Stimulated activated CD4-positive, alpha-beta T cell treated with anti-CD3 and anti-CD28 coated beads, Interleukin-1b, Interleukin-23, amount 100 ng/mL, for 1 hour (primary cell): ENCODE results near the gene IFRD2.
"Not testable (repeated sequence)": the region's sequence is repeated elsewhere in the genome, so short reads cannot be mapped to it uniquely, and the experiment has no call there.

Experiments
- DNase-seq, 2 donors: peaks; one replicate each; pipeline ENCODE4 v3.0.0-alpha.2; 2020; ENCODE audit warnings: low read depth in 2 of 2

The IFRD2 gene

DNA sequence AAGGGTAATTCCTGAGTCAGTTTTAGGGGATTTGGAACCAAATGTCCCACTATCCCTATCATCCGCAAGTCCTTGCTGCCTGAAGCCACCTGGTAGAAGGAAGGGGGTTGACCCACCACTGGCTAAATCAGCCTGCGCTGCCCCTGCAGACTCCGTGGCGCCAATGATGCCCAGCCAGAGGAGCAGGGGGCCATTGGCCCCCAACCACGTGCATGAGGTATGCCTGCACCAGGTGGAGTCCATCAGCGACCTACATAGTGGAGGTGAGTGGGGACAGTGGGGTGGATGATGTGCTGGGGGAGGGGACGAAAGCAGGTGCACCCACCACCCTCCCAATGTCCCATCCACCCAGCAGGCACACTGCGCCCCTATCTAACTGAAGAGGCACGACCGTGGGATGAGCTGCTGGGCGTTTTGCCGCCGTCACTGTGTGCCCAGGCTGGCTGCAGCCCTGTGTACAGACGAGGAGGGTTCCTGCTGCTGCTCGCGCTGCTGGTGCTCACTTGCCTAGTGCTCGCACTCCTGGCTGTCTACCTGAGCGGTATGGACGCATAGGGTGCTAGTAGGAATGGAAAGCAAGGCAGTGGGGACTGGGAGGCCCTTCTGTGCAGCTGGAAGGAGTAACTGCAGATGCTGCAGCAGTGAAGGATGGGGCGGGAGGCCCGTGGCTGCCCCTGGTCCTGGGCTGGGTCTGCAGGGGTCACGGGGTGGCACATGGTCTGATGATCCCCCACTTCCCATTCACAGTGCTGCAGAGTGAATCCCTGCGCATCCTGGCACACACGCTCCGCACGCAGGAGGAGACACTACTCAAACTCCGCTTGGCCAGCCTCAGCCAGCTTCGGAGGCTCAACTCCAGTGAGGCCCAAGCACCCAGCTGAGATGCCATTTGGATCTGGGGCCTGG is 5.7 kb downstream of the IFRD2 start:
- DNase-seq = no peak

DNA sequence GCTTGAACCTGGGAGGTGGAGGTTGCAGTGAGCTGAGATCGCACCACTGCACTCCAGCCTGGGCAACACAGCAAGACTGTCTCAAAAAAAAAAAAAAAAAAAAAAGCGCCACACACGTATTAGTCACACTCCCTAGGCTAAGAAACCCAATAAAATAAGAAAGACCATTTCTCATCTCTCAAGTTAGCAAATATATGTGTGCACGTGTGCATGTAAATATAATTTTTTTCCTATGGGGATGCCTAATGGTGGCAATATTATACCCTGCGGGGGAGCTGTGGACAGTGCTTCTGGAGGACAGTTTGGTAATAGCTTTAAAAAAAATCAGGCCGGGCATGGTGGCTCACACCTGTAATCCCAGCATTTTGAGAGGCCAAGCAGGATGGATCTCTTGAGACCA is 8.1 kb downstream of the IFRD2 start:
- not testable (repeated sequence) for DNase-seq

DNA sequence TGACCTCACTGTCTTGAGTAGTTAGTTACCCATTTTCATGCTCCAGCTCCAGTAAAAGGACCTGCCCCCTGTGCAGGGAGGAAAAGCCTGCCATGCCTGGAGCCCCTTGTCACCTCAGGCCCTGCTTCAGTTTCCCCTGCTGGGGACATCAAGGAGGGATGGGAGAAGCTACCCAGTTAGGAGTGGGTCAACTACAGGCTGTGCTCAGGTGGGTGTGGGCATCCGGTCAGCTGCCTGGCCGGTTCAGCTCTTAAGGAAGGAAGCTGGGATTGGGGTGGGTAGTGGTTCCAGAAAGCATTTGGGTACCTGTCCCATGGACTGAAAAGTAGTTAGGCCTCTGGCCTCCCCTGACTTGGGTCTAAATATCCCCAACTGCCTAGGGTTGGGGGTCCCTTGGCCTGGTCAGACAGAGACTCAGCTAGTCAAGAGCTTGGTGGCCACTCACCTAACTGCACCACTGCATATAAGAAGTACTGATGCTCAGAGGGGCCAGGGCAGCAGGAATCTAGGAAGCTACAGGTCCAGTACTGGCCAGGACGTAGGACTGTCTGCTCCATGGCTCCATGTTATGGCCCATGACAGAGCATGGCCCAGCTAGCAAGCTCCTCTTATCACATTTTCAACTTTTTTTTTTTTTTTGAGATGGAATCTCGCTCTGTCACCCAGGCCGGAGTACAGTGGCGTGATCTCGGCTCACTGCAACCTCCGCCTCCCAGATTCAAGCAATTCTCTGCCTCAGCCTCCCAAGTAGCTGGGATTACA is 12.8 kb downstream of the IFRD2 start:
- DNase-seq = no peak

DNA sequence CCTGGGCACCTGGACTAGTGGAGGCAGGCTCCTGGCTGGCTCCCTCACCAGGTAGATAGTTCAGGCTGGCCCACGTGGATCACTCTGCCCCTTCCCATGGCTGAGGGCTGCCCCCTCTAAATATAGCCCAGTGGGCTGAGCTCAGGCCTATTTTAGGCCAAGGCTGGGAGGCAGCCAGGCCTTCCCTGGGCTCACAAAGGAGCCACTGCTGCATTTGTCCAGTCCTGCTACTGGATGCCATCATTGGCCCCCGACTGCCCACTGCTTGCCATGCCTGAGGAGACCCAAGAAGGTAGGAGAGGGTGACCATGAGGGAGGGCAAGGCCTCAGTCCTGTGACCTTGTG is 13.4 kb downstream of the IFRD2 start, which contains the start of gene LSMEM2:
Gene LSMEM2 (plus strand): TSS at position 208 of the 345 bp plus-strand sequence. CDS start 27 bp downstream, at position 235.
- no peak for DNase-seq

DNA sequence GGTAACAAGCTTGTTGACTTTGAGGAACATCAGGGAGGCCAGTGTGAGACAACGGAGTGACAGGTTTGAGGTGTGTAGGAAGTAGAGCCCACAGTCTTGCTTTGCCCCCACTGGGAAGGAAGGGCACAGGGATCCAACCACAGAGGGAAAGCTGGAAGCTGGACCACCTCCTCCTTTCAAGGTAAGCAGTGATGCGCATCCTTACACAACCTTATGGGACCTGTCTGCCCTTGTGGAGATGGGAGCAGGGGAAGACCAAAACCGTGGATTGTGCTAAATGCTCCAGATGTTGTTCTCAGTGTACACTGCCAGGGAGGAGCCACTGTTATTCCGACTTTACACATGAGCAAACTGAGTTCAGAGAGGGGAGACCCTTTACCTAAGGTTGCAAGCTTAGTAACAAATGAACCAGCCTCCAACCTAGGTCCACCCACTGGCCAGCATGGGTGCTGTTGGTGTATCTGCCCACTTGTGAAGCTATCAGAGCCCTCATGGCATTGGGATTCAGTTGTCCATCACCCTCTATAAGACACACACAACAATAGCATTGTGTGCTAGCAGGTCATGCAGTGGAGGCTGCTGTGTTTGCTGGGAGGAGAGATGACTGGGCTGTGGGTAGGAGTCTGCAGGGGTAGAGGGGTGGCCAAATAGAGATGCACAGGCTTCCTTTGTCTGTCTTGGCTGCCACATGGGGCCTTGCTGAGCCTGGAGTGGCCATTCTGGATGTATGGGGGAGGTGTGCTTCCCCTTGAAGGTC is 13.9 kb downstream of the IFRD2 start:
- DNase-seq = no peak

DNA sequence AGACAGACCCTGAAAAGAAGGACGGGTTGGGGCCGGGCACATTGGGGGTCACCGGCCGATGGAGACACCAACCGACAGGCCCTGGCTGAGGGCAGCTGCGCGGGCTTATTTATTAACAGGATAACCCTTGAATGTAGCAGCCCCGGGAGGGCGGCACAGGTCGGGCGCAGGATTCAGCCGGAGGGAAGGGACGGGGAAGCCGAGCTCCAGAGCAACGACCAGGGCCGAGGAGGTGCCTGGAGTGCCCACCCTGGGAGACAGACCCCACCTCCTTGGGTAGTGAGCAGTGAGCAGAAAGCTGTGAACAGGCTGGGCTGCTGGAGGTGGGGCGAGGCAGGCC is 15.5 kb downstream of the IFRD2 start:
- no peak for DNase-seq

DNA sequence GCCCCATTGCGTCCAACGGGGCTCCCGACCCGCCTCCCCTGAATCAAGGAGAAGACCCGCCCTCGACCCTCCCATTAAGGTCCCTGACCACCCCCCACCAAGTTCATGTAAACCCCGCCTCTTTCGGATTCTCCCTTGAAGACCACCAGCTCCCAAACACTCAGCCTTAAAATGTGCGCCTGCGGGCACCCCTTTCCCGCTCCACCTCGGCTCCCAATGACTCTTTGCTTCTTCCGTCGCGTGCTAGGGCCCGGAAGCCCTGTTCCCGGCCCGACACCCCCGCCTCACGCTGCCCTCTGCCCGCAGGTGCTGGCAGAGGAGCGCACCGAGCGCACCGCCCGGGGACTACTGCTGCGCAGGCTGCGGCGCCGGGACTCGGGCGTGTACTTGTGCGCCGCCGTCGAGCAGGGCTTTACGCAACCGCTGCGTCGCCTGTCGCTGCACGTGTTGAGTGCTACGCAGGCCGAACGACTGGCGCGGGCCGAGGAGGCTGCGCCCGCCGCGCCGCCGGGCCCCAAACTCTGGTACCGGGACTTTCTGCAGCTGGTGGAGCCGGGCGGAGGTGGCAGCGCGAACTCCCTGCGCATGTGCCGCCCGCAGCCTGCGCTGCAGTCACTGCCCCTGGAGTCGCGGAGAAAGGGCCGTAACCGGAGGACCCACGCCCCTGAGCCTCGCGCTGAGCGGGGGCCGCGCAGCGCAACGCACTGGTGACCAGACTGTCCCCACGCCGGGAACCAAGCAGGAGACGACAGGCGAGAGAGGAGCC is 16.1 kb downstream of the IFRD2 start:
- DNase-seq = no peak

DNA sequence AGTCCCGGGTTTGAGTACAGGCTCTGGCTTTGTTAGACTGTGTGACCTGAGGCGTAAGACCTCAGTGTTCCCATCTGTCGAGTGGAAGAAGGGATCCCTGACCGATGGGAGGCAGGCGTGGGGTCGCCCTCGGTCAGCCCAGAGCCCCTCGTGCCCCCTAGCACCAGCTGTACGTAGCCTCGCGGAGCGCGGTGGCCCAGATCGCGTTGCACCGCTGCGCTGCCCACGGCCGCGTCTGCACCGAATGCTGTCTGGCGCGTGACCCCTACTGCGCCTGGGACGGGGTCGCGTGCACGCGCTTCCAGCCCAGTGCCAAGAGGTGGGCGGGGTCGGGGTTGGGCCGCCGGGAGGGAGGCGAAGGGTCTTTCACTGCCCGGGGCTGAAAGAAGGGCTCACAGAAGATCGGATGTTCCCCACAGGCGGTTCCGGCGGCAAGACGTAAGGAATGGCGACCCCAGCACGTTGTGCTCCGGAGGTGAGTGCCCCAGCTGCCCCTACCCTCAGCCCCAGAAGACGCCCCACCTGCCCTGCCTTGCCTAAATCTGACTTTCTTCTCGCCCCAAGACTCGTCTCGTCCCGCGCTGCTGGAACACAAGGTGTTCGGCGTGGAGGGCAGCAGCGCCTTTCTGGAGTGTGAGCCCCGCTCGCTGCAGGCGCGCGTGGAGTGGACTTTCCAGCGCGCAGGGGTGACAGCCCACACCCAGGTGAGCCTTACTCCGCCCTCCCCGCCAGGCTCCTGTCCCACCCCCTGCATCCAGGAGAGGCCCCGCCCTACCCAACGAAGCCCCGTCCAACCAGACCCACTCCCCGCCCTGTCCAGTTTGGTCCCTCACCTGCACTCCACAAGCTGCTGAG is 16.9 kb downstream of the IFRD2 start:
- DNase-seq = no peak

DNA sequence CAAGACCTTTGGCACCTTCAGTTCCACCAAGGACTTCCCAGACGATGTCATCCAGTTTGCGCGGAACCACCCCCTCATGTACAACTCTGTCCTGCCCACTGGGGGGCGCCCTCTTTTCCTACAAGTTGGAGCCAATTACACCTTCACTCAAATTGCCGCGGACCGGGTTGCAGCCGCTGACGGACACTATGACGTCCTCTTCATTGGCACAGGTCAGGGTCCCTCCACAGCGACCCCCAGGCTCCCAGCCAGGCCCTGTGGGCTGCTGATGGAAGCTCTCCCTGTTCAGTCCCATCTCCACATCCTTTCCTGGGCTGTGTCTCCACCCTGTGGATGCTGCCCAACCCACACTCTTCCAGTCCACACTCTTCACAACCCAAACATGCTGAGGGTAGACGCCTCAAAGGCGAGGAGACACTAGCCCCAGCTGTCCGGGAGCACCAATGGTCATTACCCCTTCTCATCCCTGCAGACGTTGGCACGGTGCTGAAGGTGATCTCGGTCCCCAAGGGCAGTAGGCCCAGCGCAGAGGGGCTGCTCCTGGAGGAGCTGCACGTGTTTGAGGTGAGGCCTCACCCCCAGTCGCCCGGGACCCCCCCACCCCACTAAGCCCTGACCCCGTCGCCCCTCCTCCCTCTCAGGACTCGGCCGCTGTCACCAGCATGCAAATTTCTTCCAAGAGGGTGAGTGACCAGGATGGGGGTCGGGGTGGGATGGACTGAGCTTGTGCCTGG is 17.7 kb downstream of the IFRD2 start:
- peak; percentile 32 to 56 for DNase-seq

DNA sequence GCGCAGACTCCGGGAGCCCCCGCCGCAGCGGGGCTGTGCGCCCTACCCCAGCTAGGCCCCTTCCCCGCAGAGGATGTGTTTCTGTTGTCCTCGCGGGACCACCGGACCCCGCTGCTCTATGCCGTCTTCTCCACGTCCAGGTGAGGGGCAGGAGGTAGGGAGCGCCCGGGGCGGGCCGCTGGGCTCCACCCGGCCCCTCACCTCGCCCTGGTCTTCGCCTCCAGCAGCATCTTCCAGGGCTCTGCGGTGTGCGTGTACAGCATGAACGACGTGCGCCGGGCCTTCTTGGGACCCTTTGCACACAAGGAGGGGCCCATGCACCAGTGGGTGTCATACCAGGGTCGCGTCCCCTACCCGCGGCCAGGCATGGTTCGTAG is 18.6 kb downstream of the IFRD2 start:
- DNase-seq = no peak

DNA sequence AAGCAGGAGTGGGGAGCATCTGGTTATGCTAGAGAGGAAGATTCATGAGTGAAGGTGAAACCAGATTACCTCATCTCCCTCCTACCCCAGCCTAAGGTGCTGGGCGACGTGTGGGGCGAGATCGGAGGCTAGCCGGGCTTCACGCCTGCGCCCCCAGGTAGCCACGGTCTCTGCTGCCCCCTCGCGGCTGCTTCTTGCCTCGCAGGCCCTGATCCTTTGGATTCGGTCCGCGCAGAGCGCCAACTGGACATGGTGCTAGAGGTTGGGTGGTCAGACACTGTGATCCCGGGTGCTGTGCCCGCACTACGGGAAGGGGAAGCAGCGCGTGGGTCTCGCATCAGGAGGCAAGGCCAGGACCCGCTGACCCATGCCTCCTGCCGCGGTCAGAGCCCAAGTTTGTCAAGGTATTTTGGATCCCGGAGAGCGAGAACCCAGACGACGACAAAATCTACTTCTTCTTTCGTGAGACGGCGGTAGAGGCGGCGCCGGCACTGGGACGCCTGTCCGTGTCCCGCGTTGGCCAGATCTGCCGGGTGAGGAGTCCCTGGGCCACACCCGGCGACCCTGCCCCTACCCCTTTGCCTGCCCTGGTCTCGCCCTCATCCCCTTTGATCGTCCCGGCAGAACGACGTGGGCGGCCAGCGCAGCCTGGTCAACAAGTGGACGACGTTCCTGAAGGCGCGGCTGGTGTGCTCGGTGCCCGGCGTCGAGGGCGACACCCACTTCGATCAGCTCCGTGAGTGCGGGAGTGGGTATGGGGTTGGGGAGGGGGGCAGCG is 19.1 kb downstream of the IFRD2 start:
- DNase-seq = peak; percentile 69 to 90

DNA sequence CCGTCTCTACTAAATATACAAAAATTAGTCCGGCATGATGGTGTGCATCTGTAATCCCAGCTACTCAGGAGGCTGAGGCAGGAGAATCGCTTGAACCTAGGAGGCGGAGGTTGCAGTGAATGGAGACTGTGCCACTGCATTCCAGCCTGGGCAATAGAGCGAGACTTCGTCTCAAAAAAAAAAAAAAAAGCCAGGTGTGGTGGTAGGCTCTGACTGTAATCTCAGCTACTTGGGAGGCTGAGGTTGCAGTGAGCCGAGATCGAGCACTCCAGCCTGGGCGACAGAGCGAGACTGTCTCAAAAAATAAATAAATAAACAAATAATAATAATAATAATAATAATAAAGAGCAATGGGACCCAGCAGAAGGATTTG is 19.7 kb downstream of the IFRD2 start:
- DNase-seq = not testable (repeated sequence)

DNA sequence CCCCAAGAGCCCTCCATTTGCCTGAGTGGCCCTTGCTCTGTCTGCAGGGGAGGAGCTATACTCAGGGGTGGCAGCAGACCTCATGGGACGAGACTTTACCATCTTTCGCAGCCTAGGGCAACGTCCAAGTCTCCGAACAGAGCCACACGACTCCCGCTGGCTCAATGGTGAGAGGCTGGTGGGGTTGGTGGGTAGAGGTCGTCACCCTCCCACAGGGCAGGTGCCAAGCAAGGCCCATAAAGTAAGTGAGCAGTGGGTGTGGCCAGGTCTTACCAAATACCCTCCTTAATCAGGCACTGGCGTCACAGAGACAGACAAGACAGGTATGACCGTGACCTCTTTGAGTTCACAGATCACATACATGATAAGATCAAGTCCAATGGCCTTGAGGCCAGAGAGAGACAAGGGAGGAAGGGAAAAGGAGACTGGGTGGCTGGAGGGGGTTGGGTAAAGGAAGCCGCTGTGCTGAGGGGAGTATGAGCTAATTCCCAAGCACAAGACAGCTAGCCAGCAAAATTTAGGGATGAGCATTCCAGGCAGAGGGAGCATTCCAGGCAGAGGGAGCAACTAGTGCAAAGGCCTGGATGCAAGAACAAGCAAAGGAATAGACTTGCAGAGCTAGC is 20.8 kb downstream of the IFRD2 start:
- no peak for DNase-seq

DNA sequence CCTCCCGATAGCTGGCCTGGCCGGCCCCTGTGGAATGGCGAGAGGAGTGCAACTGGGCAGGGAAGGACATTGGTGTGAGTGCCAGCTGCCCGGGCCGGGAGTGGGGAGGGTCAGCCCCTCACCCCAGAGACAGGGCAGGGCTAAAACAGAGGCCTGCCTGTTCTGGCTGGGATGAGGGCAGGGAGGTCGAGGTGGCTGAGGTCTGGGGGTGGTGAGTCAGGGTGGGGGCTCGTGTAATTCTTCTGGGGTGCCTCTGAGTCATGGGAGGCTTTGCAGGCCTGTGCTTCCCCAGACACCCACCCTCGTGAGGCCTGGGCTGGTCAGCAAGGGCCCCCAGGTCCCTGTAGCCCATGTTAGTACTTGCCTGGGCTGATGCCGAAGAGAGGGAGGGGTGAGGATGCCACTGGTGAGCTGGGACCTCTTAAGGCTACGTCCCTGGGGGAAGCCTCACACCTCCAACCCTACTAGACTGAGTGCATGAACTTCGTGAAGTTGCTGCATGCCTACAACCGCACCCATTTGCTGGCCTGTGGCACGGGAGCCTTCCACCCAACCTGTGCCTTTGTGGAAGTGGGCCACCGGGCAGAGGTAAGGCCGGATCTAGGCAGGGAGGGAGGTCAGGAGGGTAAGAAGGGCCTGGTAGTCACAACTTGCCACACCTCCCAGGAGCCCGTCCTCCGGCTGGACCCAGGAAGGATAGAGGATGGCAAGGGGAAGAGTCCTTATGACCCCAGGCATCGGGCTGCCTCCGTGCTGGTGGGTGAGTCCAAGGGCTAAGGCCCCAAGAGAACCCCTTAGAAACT is 21.6 kb downstream of the IFRD2 start:
- DNase-seq = no peak

DNA sequence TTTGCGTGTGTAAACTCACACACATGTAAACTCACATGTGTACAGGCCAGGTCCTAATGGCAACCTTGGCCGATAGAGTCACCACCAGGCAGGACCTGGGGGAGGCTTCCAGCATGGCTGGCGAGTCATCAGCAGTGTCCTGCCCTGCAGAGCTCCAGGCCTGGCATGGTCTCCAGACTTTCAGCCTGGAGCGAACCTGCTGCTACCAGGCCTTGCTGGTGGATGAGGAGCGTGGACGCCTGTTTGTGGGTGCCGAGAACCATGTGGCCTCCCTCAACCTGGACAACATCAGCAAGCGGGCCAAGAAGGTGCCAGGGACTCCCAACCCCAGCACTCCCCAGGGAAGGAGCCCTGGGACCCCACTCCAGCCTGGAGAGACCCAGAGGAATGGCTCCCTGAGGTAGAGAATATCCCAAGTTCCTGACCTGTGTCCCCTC is 22.2 kb downstream of the IFRD2 start:
- DNase-seq = no peak

DNA sequence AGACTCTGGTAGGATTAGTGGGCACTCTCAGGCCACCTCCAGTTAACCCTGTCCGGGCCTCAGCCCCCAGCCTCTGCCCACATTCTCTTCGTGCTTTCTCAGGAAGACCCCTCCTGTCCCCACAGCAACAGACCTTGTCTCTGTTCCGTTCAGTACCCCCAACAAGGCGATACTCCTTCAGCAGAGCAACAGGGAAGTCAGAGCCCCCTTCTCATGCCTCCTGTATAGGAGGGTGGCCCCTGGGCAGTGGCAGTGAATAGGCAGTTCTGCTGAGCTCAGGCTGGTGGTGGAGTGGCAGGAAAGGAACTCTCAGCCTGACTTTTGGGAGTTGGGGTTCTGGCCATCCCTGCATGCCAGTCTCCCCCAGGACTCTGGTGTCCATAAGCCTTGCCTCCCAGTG is 22.8 kb downstream of the IFRD2 start:
- no peak for DNase-seq

DNA sequence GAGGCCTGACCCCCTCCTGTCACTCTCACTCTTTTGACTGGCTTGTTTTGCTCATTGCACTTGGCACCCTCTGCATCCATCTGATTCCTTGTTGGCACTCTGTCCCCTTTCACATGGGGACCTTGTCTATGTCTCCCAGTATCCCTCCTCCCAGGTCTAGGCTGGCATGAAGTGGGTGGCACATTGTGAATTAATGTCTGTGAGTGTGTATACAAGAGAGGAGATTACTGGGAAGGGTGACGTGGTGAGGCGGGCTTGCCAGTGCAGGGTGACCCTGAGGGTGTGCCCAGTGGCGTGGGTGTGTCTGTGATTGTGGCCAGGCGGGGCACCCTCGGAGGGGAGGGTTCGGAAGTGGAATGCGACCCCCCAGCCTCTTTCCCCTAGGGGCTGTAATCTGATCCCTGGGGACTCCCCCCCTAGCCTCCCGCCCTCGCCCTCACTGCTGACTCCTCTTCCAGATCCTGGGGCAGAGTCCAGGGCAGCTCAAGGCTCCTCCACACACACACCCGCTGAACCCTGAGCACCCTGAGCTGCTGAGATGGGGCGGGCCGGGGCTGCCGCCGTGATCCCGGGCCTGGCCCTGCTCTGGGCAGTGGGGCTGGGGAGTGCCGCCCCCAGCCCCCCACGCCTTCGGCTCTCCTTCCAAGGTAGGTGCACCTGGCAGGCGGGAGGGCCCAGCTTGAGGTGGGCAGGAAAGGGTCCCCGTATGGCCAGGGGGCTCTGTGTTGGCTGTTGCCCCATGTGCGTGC is 23.4 kb downstream of the IFRD2 start, which contains the start of gene SEMA3B:
Gene SEMA3B (plus strand): TSS at position 445 of the 749 bp plus-strand sequence. CDS start 94 bp downstream, at position 539.
- no peak for DNase-seq
